Spleen (tissue), 11 donors: ENCODE results near the gene CARS2. TPM values are rescaled to one million over a fixed set of nuclear protein-coding genes. Genes with fewer than 3 reads are reported as not detected.

Experiments
- DNase-seq: peaks from one replicate; pipeline ENCODE4 v3.0.0-alpha.2; 2020
- H3K27ac ChIP-seq, 8 donors: fragments of 200-600 bp; sonication (generic) in 7 of 8; 1 replicate in 4 of 8; 2 replicates in 4 of 8; pipeline versions ENCODE4 v1.5.0 to v1.8.0; 2016 to 2021; ENCODE audit warnings: inconsistent platforms in 4 of 8, mild to moderate bottlenecking in 4 of 8, moderate library complexity in 1 of 8
- H3K27me3 ChIP-seq, 7 donors: fragments of 200-600 bp; sonication (generic) in 6 of 7; replicated peaks in 1 of 7; 1 replicate in 4 of 7; 2 replicates in 3 of 7; pipeline versions ENCODE4 v1.5.0 to v1.8.0; 2016 to 2021; ENCODE audit warnings: inconsistent platforms in 3 of 7, mild to moderate bottlenecking in 1 of 7
- H3K36me3 ChIP-seq, 6 donors: fragments of 200-600 bp; sonication (generic) in 5 of 6; 1 replicate in 4 of 6; 2 replicates in 2 of 6; pipeline versions ENCODE4 v1.5.0 to v1.8.0; 2016 to 2021; ENCODE audit warnings: inconsistent platforms in 2 of 6
- H3K4me1 ChIP-seq, 6 donors: fragments of 200-600 bp; sonication (generic) in 5 of 6; 1 replicate in 3 of 6; 2 replicates in 3 of 6; pipeline versions ENCODE4 v1.5.0 to v1.8.0; 2016 to 2021; ENCODE audit warnings: inconsistent platforms in 3 of 6
- H3K4me3 ChIP-seq, 8 donors: fragments of 200-600 bp; sonication (generic) in 7 of 8; 1 replicate in 4 of 8; 2 replicates in 4 of 8; pipeline versions ENCODE4 v1.5.0 to v1.8.0; 2016 to 2021; ENCODE audit warnings: inconsistent platforms in 4 of 8, mild to moderate bottlenecking in 4 of 8, moderate library complexity in 2 of 8
- H3K9me3 ChIP-seq, 8 donors: fragments of 200-600 bp; sonication (generic) in 7 of 8; 1 replicate in 4 of 8; 2 replicates in 4 of 8; pipeline versions ENCODE4 v1.5.0 to v1.8.0; 2016 to 2021; ENCODE audit warnings: inconsistent platforms in 4 of 8
- CTCF ChIP-seq, 11 experiments: fragments of 200-600 bp in 7 of 11; fragments of 450-650 bp in 4 of 11; sonication (generic) in 4 of 11; IDR thresholded peaks in 8 of 11; conservative IDR thresholded peaks in 3 of 11; 1 replicate in 7 of 11; 2 replicates in 4 of 11; pipeline versions ENCODE4 v1.4.0 to v1.8.0; 2016 to 2021; ENCODE audit warnings: antibody characterized with exemption in 11 of 11, inconsistent platforms in 4 of 11, mild to moderate bottlenecking in 1 of 11
- POLR2A ChIP-seq, 3 donors: fragments of 450-650 bp; IDR thresholded peaks; one replicate each; pipeline ENCODE4 v1.5.1; 2017; ENCODE audit warnings: antibody characterized with exemption in 3 of 3, mild to moderate bottlenecking in 1 of 3
- POLR2AphosphoS5 ChIP-seq, 3 donors: sonication (generic); formaldehyde crosslinking; IDR thresholded peaks; one replicate each; pipeline ENCODE4 v1.5.1; 2017; ENCODE audit warnings: antibody characterized with exemption in 3 of 3
- WGBS, 5 donors: extraction: QIAGEN DNeasy Blood & Tissue Kit in 3 of 5; methylation state at CpG; one replicate each; pipeline versions ENCODE4 v1.1.5 to v1.1.7; 2013 to 2018; 5-methylcytosine and 5-hydroxymethylcytosine counted together
- intact Hi-C: fragments of 100-400 bp; cut with DNase I; formaldehyde crosslinking; loops from one replicate; pipeline ENCODE4 v1.15.0; 2023; ENCODE audit warnings: low total_unique reads
- polyA plus RNA-seq, 3 donors: library from polyadenylated mRNA; stranded (reverse); fragments of 200-250 nt; gene quantifications; one replicate each; pipeline ENCODE4 v1.2.1, GENCODE V29; 2013
- total RNA-seq, 7 donors: library from RNA; depleted of rRNA in 3 of 7; stranded (reverse); fragments of >200 nt in 3 of 7; fragmentation: NEBNext Ultra II Directional in 4 of 7; extraction: Animal tissue kit (Norgen Biotek cat#: 25700) in 4 of 7; gene quantifications; one replicate each; pipeline versions ENCODE4 v1.1.0 to v1.2.1, GENCODE V29; 2016 to 2021
- donor health status: healthy with polysubstance abuse.
- donor health status: DM: no; HTN: no; CAD: no; lungs with moderate emphysema.
- donor health status: DM: no; HTN: no; CAD: no.
- donor health status: Bipolar disorder and iron deficiency.
- donor health status: healthy.
- donor health status: DM: no; HTN: no; CAD: no.
- donor health status: DM: yes; HTN: yes; CAD: no.

The CARS2 gene
- total and polyA plus RNA-seq, 10 donors = 63.9 to 113 (median 80.5) TPM

GRCh38 chr13:110626521-110626920, 79.4 kb downstream of the CARS2 start:
- Histone ChIP-seq H3K36me3 (peaks cover 0 to 90% (median 44%) of the 10 kb centered on the region in 6 donors), H3K27ac (peak overlapping the region in 5 of 8 donors; percentile 3 to 53 (median 34))

GRCh38 chr13:110625771-110626321, 80.1 kb downstream of the CARS2 start:
- intact Hi-C loops = no loop called here
- no peak for DNase-seq
- TF ChIP-seq POLR2AphosphoS5 (IDR thresholded peaks at IDR 0.05) = peak in 2 of 3 donors; percentile 24 to 28
- no peak for TF ChIP-seq POLR2A (IDR thresholded peaks at IDR 0.05)
- no peak overlapping the region for H3K4me3 ChIP-seq
- H3K9me3 ChIP-seq = no peaks in the 10 kb centered on the region
- H3K36me3 ChIP-seq = peaks cover 0 to 84% (median 41%) of the 10 kb centered on the region in 6 donors
- WGBS, 5 donors = 83 to 91% (median 87%) methylated on average over 19 of the region's 19 CpGs
- peak overlapping the region in 5 of 8 donors; percentile 3 to 53 (median 34) for H3K27ac ChIP-seq
- H3K27me3 ChIP-seq = no peaks in the 10 kb centered on the region
- H3K4me1 ChIP-seq = peaks cover 0 to 67% (median 15%) of the 10 kb centered on the region in 6 donors

More at GRCh38 chr13:110626521-110626920, 79.4 kb downstream of the CARS2 start:
- H3K27me3 ChIP-seq = no peaks in the 10 kb centered on the region
- peaks cover 0 to 67% (median 15%) of the 10 kb centered on the region in 6 donors for H3K4me1 ChIP-seq
- intact Hi-C loops = no loop called here
- TF ChIP-seq POLR2AphosphoS5 (IDR thresholded peaks at IDR 0.05) = peak in 1 of 3 donors; percentile 6
- no peak for TF ChIP-seq CTCF (IDR thresholded peaks at IDR 0.05 in 8 of 11, conservative IDR thresholded peaks at IDR 0.05 in 3 of 11)
- TF ChIP-seq POLR2A (IDR thresholded peaks at IDR 0.05) = no peak
- WGBS, 5 donors = 72 to 88% (median 81%) methylated on average over 9 of the region's 9 CpGs
- no peak overlapping the region for H3K4me3 ChIP-seq
- no peaks in the 10 kb centered on the region for H3K9me3 ChIP-seq
- DNase-seq = no peak

GRCh38 chr13:110624766-110625756, 80.9 kb downstream of the CARS2 start:
- peak in 1 of 3 donors; percentile 6 for TF ChIP-seq POLR2AphosphoS5 (IDR thresholded peaks at IDR 0.05)
- no peak for TF ChIP-seq CTCF (IDR thresholded peaks at IDR 0.05 in 8 of 11, conservative IDR thresholded peaks at IDR 0.05 in 3 of 11)
- WGBS, 5 donors = 90 to 94% (median 92%) methylated on average over 40 to 41 of the region's 41 CpGs
- peak overlapping the region in 4 of 8 donors; percentile 3 to 53 (median 37) for H3K27ac ChIP-seq
- no peaks in the 10 kb centered on the region for H3K9me3 ChIP-seq
- H3K4me1 ChIP-seq = peaks cover 0 to 67% (median 16%) of the 10 kb centered on the region in 6 donors
- no peak for DNase-seq
- intact Hi-C loops = no loop called here
- H3K4me3 ChIP-seq = no peak overlapping the region
- H3K36me3 ChIP-seq = peaks cover 0 to 77% (median 40%) of the 10 kb centered on the region in 6 donors
- H3K27me3 ChIP-seq = no peaks in the 10 kb centered on the region

GRCh38 chr13:110620596-110620995, 85.3 kb downstream of the CARS2 start:
- H3K27ac ChIP-seq = no peak overlapping the region
- TF ChIP-seq POLR2A (IDR thresholded peaks at IDR 0.05) (no peak), POLR2AphosphoS5 (IDR thresholded peaks at IDR 0.05) (no peak), CTCF (IDR thresholded peaks at IDR 0.05 in 8 of 11, conservative IDR thresholded peaks at IDR 0.05 in 3 of 11) (no peak)
- peaks cover 0 to 41% (median 19%) of the 10 kb centered on the region in 6 donors for H3K36me3 ChIP-seq
- H3K27me3 ChIP-seq = no peaks in the 10 kb centered on the region
- DNase-seq = no peak
- no peak overlapping the region for H3K4me3 ChIP-seq
- H3K4me1 ChIP-seq = peaks cover 19 to 73% (median 39%) of the 10 kb centered on the region in 6 donors
- no peaks in the 10 kb centered on the region for H3K9me3 ChIP-seq
- 63 to 81% (median 74%) methylated on average over 2 of the region's 2 CpGs for WGBS, 5 donors
- intact Hi-C loops = no loop called here
